Cardiac ventricle fibroblast (primary cell): ENCODE results near the gene DOCK8. TPM values are rescaled to one million over a fixed set of nuclear protein-coding genes. Genes with fewer than 3 reads are reported as not detected.

Source experiments
- total RNA-seq: library from RNA; depleted of rRNA; stranded (reverse); fragments of >200 nt; gene quantifications from 2 replicates; pipeline ENCODE4 v1.2.3, GENCODE V29; 2015

Gene DOCK8
- 0.25 and 1.2 TPM in 2 replicates for total RNA-seq

DNA sequence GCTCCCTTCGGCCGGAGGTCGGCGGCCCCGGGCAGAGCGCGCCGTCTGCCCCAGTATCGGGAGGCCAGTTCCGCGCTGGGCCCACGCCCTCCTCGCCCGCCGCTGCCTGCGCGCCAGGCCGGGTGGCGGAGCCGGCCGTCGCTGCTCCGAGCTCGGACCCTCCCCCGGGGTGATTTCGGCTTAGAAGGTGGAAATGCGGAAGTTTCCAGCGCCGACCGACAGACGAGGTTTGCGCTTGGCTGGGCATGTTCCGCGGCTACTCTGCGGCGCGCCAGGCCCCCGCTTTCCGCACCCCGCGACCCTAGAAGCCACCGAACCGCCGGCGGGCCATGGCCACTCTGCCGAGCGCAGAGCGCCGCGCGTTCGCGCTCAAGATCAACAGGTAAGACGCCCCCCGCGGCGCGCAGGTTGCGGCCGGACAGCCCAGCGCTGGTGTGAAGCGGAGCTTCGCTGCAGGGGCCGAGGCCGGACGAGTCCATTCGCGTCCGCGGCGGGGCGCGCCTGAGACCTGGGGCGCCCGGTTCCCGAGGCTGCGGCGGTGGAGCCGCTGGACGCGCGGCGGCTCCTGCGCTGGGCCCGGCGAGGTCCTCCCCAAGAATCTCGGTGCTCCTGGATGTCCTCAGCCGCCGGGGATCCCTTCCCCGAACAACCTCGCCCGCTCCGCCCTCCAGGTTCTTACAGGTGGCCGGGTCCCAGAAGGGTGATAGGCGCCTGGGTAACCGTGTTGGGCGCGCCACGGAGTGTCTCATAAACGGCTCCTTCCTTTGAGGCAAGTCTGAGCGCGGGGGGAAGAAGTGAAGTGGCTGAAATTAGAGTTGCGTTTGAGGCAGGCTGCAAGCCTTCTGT is at the start of gene DOCK8:
TSS of gene DOCK8 (plus strand) at position 218 of the 846 bp plus-strand sequence. CDS start at position 330, 112 bp downstream.

DNA sequence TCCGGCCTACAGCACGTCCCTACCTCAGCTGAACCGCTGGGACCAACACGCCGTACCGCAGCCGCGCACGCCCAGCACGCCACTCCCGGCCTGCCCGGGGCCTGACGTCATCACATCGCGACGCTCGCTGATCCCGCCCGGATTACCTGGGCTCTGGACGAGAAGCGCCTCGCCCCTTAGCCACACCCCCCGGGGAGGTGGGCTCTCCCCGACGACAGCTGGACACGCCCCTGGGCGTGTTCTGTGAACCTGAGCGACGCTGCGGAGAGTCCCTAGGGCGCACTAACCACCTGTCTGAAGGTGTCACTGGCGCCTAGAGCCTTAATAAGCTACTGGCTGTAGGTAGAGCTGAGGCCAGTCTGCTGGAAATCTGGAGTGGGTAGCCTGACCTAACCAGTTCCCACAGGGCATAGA is 35.7 kb upstream of the DOCK8 start, which contains the start of gene ZNG1A:
TSS of gene ZNG1A (minus strand) at position 87 of the 414 bp plus-strand sequence. CDS start 87 bp downstream, outside the sequence.

GRCh38 chr9:503881-504852 is 289.5 kb downstream of the DOCK8 start, which contains the start of gene KANK1:
Gene KANK1 (plus strand): TSS chr9:504695.

Other genes with a start within 250 kb of the DOCK8 start
- 1.2 and 2.7 TPM in 2 replicates for gene WASHC1, start 185.4 kb upstream of the DOCK8 start, total RNA-seq
- gene FOXD4, start 96.4 kb upstream of the DOCK8 start, total RNA-seq: 0.12 TPM in 1 of 2 replicates, not detected in the other
- gene ZNG1A, start 35.8 kb upstream of the DOCK8 start, total RNA-seq: 21.6 and 34.4 TPM in 2 replicates